ENCODE measurements around the gene CCNB2.

DNA sequence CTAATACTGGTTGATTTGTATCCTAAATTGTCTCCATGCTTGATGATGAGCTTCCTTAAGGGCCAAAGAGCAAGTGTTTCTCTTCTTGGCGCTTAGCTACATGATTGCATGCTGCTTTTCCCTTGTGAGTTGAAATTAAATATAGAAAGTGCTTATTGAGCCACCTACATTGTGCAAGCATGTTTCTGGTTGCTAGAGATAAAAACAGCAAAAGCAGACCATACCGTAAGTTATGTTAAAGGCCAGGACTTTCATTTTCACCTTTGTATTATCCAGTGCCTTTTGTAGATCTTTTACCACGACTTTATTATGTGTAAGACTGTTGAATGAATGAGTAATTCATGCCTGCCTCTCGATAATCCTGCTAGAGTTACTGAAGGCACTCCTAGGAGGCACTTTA lies 41.9 kb upstream of the CCNB2 start:
- TF ChIP-seq, protein P1, sequence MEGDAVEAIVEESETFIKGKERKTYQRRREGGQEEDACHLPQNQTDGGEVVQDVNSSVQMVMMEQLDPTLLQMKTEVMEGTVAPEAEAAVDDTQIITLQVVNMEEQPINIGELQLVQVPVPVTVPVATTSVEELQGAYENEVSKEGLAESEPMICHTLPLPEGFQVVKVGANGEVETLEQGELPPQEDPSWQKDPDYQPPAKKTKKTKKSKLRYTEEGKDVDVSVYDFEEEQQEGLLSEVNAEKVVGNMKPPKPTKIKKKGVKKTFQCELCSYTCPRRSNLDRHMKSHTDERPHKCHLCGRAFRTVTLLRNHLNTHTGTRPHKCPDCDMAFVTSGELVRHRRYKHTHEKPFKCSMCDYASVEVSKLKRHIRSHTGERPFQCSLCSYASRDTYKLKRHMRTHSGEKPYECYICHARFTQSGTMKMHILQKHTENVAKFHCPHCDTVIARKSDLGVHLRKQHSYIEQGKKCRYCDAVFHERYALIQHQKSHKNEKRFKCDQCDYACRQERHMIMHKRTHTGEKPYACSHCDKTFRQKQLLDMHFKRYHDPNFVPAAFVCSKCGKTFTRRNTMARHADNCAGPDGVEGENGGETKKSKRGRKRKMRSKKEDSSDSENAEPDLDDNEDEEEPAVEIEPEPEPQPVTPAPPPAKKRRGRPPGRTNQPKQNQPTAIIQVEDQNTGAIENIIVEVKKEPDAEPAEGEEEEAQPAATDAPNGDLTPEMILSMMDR (IDR thresholded peaks at IDR 0.05; ENCODE audit: low read depth, low read length) = no peak
- TF ChIP-seq EZH2phosphoT487 (IDR thresholded peaks at IDR 0.05; ENCODE audit: low read depth) = no peak
